SU-DHL-6 (cell line): Measurements from ENCODE around the gene TLL2.

Experiments
- H2AFZ ChIP-seq: fragments of 200-600 bp; sonication (generic); 2 replicates; pipeline ENCODE4 v1.6.1; 2014; ENCODE audit warnings: low read depth, mild to moderate bottlenecking, moderate library complexity, mixed read lengths, antibody characterized with exemption, low read length; ENCODE audit not compliant: severe bottlenecking
- H3F3A ChIP-seq: fragments of 200-600 bp; shearing (Covaris generic); 2 replicates; pipeline ENCODE4 v1.6.0; 2016; ENCODE audit warnings: antibody characterized with exemption, mild to moderate bottlenecking; ENCODE audit not compliant: insufficient read depth
- H3K27ac ChIP-seq: fragments of 200-600 bp; sonication (generic); 2 replicates; pipeline ENCODE4 v1.5.1; 2016; ENCODE audit warnings: low read depth, mild to moderate bottlenecking, low read length, moderate library complexity, mixed read lengths
- H3K27me3 ChIP-seq: fragments of 200-600 bp; sonication (generic), shearing (Covaris generic); 2 replicates; pipeline ENCODE4 v1.6.0; 2014; ENCODE audit warnings: mild to moderate bottlenecking, low read length
- H3K36me3 ChIP-seq: fragments of 200-600 bp; sonication (generic); 2 replicates; pipeline ENCODE4 v1.6.1; 2014; ENCODE audit warnings: mild to moderate bottlenecking, low read length, mixed read lengths
- H3K4me2 ChIP-seq: fragments of 300-600, 200-600 bp; shearing (Covaris generic), sonication (generic); 2 replicates; pipeline ENCODE4 v1.6.0; 2014; ENCODE audit warnings: low read length, low read depth, mild to moderate bottlenecking; ENCODE audit not compliant: poor library complexity, severe bottlenecking
- H3K4me3 ChIP-seq: fragments of 200-600 bp; sonication (generic); 2 replicates; pipeline ENCODE4 v1.5.1; 2014; ENCODE audit warnings: antibody characterized with exemption, low read length, mild to moderate bottlenecking, mixed read lengths; ENCODE audit not compliant: insufficient read depth, poor library complexity, severe bottlenecking
- H3K79me2 ChIP-seq: fragments of 200-600 bp; sonication (generic); 2 replicates; pipeline ENCODE4 v1.6.1; 2014; ENCODE audit warnings: mild to moderate bottlenecking, low read length, moderate library complexity; ENCODE audit not compliant: insufficient read depth
- H3K9ac ChIP-seq: fragments of 200-600 bp; sonication (generic); 2 replicates; pipeline ENCODE4 v1.7.0; 2014; ENCODE audit warnings: mild to moderate bottlenecking, low read length
- H3K9me2 ChIP-seq: fragments of 200-600 bp; sonication (generic); replicated peaks from 2 replicates; pipeline ENCODE4 v1.6.1; 2014; ENCODE audit warnings: low read length; ENCODE audit not compliant: insufficient read depth
- H3K9me3 ChIP-seq: fragments of 200-600 bp; sonication (generic); 2 replicates; pipeline ENCODE4 v1.6.1; 2014; ENCODE audit warnings: low read length, mixed read lengths; ENCODE audit not compliant: insufficient read depth
- H4K20me1 ChIP-seq: fragments of 200-600 bp; sonication (generic); 2 replicates; pipeline ENCODE4 v1.6.1; 2014; ENCODE audit warnings: low read depth, mild to moderate bottlenecking, antibody characterized with exemption, low read length, moderate library complexity, mixed read lengths
- CTCF ChIP-seq: fragments of 200-600 bp; sonication (generic); IDR thresholded peaks from one replicate; pipeline ENCODE4 v1.5.1; 2017; ENCODE audit warnings: antibody characterized with exemption, mild to moderate bottlenecking, low read length, moderate library complexity; ENCODE audit not compliant: insufficient read depth, poor library complexity, severe bottlenecking
- EZH2phosphoT487 ChIP-seq: fragments of 200-600 bp; sonication (generic), shearing (Covaris generic); conservative IDR thresholded peaks from 2 replicates; pipeline ENCODE4 v1.6.1; 2018; ENCODE audit warnings: mild to moderate bottlenecking, antibody characterized with exemption, low read length, moderate library complexity, mixed read lengths

Gene TLL2

GRCh38 chr10:96446966-96447596, 66.6 kb downstream of the TLL2 start:
- Histone ChIP-seq H3K9me2 (no peaks in the 10 kb centered on the region), H3K79me2 (no peaks in the 10 kb centered on the region), H3K27ac (no peak overlapping the region), H4K20me1 (no peaks in the 10 kb centered on the region), H3K9me3 (no peaks in the 10 kb centered on the region), H3K27me3 (no peaks in the 10 kb centered on the region), H3K4me2 (no peak overlapping the region), H3K4me3 (no peak overlapping the region), H3K36me3 (no peaks in the 10 kb centered on the region), H3F3A (no peaks in the 10 kb centered on the region), H2AFZ (no peak overlapping the region), H3K9ac (no peak overlapping the region)
- TF ChIP-seq CTCF = no peak
- TF ChIP-seq EZH2phosphoT487 = no peak

- Histone ChIP-seq H3K79me2 (no peaks in the 10 kb centered on the region), H3K27ac (no peak overlapping the region), H4K20me1 (no peaks in the 10 kb centered on the region), H3K4me2 (no peak overlapping the region), H3K9me2 (no peaks in the 10 kb centered on the region), H3K9ac (no peak overlapping the region), H3F3A (no peaks in the 10 kb centered on the region), H3K27me3 (no peaks in the 10 kb centered on the region), H3K4me3 (no peak overlapping the region), H3K36me3 (no peaks in the 10 kb centered on the region), H3K9me3 (no peaks in the 10 kb centered on the region), H2AFZ (no peak overlapping the region)
- TF ChIP-seq EZH2phosphoT487 = no peak
- no peak for TF ChIP-seq CTCF
Measured at GRCh38 chr10:96441987-96442643, 71.6 kb downstream of the TLL2 start.

GRCh38 chr10:96441322-96441885, 72.3 kb downstream of the TLL2 start:
- H4K20me1 ChIP-seq = no peaks in the 10 kb centered on the region
- no peak overlapping the region for H3K27ac ChIP-seq
- H3F3A ChIP-seq = no peaks in the 10 kb centered on the region
- H3K36me3 ChIP-seq = no peaks in the 10 kb centered on the region
- TF ChIP-seq EZH2phosphoT487 (no peak), CTCF (no peak)
- no peaks in the 10 kb centered on the region for H3K79me2 ChIP-seq
- H3K4me2 ChIP-seq = no peak overlapping the region
- H3K9me3 ChIP-seq = no peaks in the 10 kb centered on the region
- no peak overlapping the region for H3K9ac ChIP-seq
- H3K9me2 ChIP-seq = no peaks in the 10 kb centered on the region
- H2AFZ ChIP-seq = no peak overlapping the region
- H3K4me3 ChIP-seq = no peak overlapping the region
- H3K27me3 ChIP-seq = no peaks in the 10 kb centered on the region
